Activated CD4-positive, alpha-beta T cell treated with anti-CD3 and anti-CD28 coated beads, Interleukin-2, amount 10 ng/mL, durations not matched to agents 7 days and 5 days (primary cell): ENCODE measurements around the gene RIPPLY2. TPM values are rescaled to one million over a fixed set of nuclear protein-coding genes. Genes with fewer than 3 reads are reported as not detected.
A peak's percentile ranks its signal among the peaks of the same experiment; 100 is the strongest.

Experiments used
- CTCF ChIA-PET: fragments of 350-600 bp; sonication (Branson Sonifier 250); formaldehyde crosslinking; loops from one replicate; lab custom pipeline; 2021; ENCODE audit warnings: antibody characterized with exemption; lab: Charles Lee
- POLR2A ChIA-PET: fragments of 350-600 bp; sonication (Branson Sonifier 250); formaldehyde crosslinking; loops from one replicate; lab custom pipeline; 2021; ENCODE audit warnings: antibody characterized with exemption; lab: Charles Lee
- DNase-seq: peaks from one replicate; pipeline ENCODE4 v3.0.0-alpha.2; 2020
- H3K27ac Mint-ChIP-seq: one replicate; pipeline ENCODE4 v1.8.0; 2021; ENCODE audit warnings: mild to moderate bottlenecking, moderate library complexity, mixed read lengths
- H3K27me3 Mint-ChIP-seq: one replicate; pipeline ENCODE4 v1.8.0; 2021; ENCODE audit warnings: mixed read lengths
- H3K36me3 Mint-ChIP-seq: one replicate; pipeline ENCODE4 v1.8.0; 2021; ENCODE audit warnings: low read depth, mixed read lengths
- H3K4me1 Mint-ChIP-seq: one replicate; pipeline ENCODE4 v1.8.0; 2021; ENCODE audit warnings: mixed read lengths
- H3K4me3 Mint-ChIP-seq: one replicate; pipeline ENCODE4 v1.8.0; 2021; ENCODE audit warnings: mild to moderate bottlenecking, moderate library complexity, mixed read lengths
- H3K9me3 Mint-ChIP-seq: one replicate; pipeline ENCODE4 v1.8.0; 2021; ENCODE audit warnings: mixed read lengths
- total RNA-seq, 2 experiments: library from RNA; stranded (reverse); gene quantifications; one replicate each; pipeline ENCODE4 v1.2.3, GENCODE V29; 2021

The RIPPLY2 gene
- total RNA-seq, 2 experiments from 2014 or later = not detected

- H3K4me1 Mint-ChIP-seq = no peaks in the 10 kb centered on the region
- ChIA-PET CTCF (no interaction called here), POLR2A (no interaction called here)
- no peaks in the 10 kb centered on the region for H3K36me3 Mint-ChIP-seq
- no peak overlapping the region for H3K27ac Mint-ChIP-seq
- DNase-seq = no peak
- no peak overlapping the region for H3K4me3 Mint-ChIP-seq
- peaks cover 41% of the 10 kb centered on the region for H3K27me3 Mint-ChIP-seq
- H3K9me3 Mint-ChIP-seq = no peaks in the 10 kb centered on the region
Measured at GRCh38 chr6:83846291-83846690, 6.9 kb upstream of the RIPPLY2 start.

DNA sequence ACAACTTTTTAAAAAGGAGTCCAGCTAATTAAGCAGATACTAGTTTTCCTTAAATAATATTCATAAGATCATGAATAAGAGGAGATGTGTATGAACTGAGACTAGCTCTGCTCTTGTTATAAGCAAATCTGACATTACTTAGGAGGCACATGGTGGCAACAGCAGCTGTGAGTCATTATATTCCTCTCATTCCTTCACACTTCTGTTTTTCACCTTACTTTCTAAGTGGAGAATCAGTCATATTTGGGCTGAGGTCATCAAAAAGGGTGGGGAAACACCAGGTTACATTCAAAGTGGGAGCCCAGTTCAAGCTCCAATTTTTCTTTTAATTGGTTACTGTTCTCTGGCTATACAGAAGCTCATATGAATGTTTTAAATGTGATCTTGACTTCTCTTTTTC, 6.0 kb upstream of the RIPPLY2 start:
- Mint-ChIP-seq H3K27me3 (peaks cover 44% of the 10 kb centered on the region), H3K4me1 (no peaks in the 10 kb centered on the region), H3K27ac (no peak overlapping the region), H3K36me3 (no peaks in the 10 kb centered on the region), H3K4me3 (no peak overlapping the region), H3K9me3 (no peaks in the 10 kb centered on the region)
- CTCF ChIA-PET = interaction anchor here (0.7 kb wide), 1 partner anchor 40 kb away, joined by 3 read pairs; no protein-coding TSS in a partner anchor
- no peak for DNase-seq
- POLR2A ChIA-PET = no interaction called here

DNA sequence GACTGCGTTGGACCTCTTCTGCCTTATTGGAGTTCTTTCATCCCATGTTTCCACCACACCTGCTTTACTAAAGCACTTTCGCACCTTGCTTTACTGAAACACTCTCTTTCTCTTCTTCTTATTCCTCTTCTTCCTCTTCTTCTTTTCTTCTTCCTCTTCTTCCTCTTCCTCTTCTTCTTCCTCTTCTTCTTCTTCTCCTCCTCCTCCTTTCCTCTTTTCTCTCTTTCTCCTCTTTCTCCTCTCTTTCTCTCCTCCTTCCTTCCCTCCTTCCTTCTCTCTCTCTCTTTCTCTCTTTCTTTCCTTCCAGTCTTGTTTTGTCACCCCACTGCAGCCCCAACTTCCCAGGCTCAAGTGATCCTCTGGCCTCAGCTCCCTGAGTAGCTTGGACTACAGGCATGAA, 4.0 kb upstream of the RIPPLY2 start:
- POLR2A ChIA-PET = no interaction called here
- Mint-ChIP-seq H3K9me3 (no peaks in the 10 kb centered on the region), H3K36me3 (peaks cover under 1% of the 10 kb centered on the region), H3K4me3 (no peak overlapping the region), H3K27ac (no peak overlapping the region), H3K27me3 (peaks cover 57% of the 10 kb centered on the region), H3K4me1 (peaks cover 6% of the 10 kb centered on the region)
- DNase-seq = no peak
- CTCF ChIA-PET = no interaction called here

DNA sequence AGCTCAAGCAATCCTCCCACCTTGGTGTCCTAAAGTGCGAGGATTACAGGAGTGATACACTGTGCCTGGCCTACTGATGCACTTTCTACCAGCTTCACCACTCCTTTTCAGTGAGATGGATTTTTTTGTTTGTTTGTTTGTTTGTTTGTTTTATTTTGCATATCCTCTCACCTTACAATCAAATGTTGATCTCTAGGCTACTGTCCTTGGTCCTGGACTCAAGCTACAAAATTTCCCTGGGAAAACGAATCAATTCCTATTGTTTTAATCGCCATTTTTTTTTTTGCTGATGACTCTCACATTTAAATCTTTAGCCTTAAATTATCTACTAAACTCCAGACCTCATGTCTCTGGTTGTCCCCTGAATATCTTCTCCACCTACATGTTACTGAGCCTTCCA, 3.5 kb upstream of the RIPPLY2 start:
- peaks cover 9% of the 10 kb centered on the region for H3K4me1 Mint-ChIP-seq
- peaks cover 2% of the 10 kb centered on the region for H3K36me3 Mint-ChIP-seq
- peaks cover 62% of the 10 kb centered on the region for H3K27me3 Mint-ChIP-seq
- DNase-seq = no peak
- no peaks in the 10 kb centered on the region for H3K9me3 Mint-ChIP-seq
- no peak overlapping the region for H3K27ac Mint-ChIP-seq
- H3K4me3 Mint-ChIP-seq = no peak overlapping the region
- ChIA-PET POLR2A (no interaction called here), CTCF (no interaction called here)

- peaks cover 9% of the 10 kb centered on the region for H3K4me1 Mint-ChIP-seq
- peak overlapping the region; percentile 35 for H3K4me3 Mint-ChIP-seq
- ChIA-PET CTCF (no interaction called here), POLR2A (no interaction called here)
- peaks cover 2% of the 10 kb centered on the region for H3K36me3 Mint-ChIP-seq
- DNase-seq = no peak
- H3K27me3 Mint-ChIP-seq = peaks cover 66% of the 10 kb centered on the region
- no peak overlapping the region for H3K27ac Mint-ChIP-seq
- no peaks in the 10 kb centered on the region for H3K9me3 Mint-ChIP-seq
Measured at GRCh38 chr6:83852528-83853177, 507 bp upstream of the RIPPLY2 start.

DNA sequence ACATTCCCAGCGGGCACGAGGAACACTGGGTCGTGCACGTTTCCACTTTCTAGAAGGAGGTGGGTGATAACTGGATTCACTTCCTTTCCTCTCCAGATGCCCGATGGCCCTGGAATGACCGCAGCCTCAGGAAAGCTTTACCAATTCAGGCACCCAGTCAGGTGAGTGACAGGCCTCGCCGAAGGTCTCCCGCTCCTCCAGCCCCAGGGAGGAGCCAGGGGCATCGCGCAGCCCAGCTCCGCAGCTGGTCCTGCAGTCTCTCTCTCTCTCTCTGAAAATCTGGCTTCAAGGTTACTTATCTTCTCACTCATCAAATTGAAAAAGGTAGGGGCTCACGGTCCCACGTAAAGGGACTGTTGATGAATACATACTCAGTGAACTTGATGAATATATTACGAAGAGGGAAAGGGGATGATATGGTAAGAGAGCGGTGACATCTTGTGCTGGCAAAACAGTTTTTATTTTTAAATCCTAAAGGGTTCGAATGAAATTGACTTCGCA, 891 bp downstream of the RIPPLY2 start:
- peaks cover 63% of the 10 kb centered on the region for H3K27me3 Mint-ChIP-seq

DNA sequence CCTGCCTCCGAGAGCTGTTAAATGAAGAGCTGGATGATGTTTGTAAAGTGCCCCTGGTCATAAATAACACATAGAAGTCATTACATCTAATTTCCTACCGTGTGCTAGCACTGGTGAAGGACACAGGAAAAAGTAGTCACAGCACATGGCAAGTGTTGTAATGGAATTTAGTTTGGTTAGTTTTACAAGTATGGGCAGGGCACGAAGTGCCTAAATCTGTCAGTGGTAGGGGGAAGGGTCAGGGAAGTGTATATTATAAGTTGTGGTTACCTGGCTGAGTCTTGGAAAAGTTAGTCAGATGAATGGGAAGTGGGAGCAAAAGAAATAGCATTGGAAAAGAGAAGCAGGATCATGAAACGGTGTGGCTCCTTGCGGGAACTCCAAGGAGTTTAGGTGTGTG, 1.6 kb downstream of the RIPPLY2 start:
- ChIA-PET CTCF (no interaction called here), POLR2A (no interaction called here)
- Mint-ChIP-seq H3K36me3 (peaks cover 2% of the 10 kb centered on the region), H3K9me3 (no peaks in the 10 kb centered on the region), H3K27me3 (peaks cover 57% of the 10 kb centered on the region), H3K27ac (no peak overlapping the region), H3K4me1 (peaks cover 15% of the 10 kb centered on the region), H3K4me3 (no peak overlapping the region)
- DNase-seq = no peak

More for the DNA sequence above, 891 bp downstream of the RIPPLY2 start:
- peak overlapping the region; percentile 7 for H3K4me3 Mint-ChIP-seq
- peaks cover 12% of the 10 kb centered on the region for H3K4me1 Mint-ChIP-seq
- DNase-seq = no peak
- ChIA-PET CTCF (no interaction called here), POLR2A (no interaction called here)
- no peak overlapping the region for H3K27ac Mint-ChIP-seq
- H3K9me3 Mint-ChIP-seq = no peaks in the 10 kb centered on the region
- peaks cover 2% of the 10 kb centered on the region for H3K36me3 Mint-ChIP-seq

- Mint-ChIP-seq H3K27ac (peak within 1 kb of the TSS; percentile 93), H3K4me3 (peak within 1 kb of the TSS; percentile 99), H3K27me3 (peaks cover 15% of the 10 kb centered on the region), H3K4me1 (peaks cover 32% of the 10 kb centered on the region), H3K36me3 (peaks cover 5% of the 10 kb centered on the region), H3K9me3 (no peaks in the 10 kb centered on the region)
- peak; percentile 96 for DNase-seq
- ChIA-PET POLR2A (no interaction called here), CTCF (interaction anchor here (0.6 to 1.7 kb wide), 4 partner anchors 19 to 368 kb away, joined by 3 to 4 read pairs (median 3); partner anchors contain the start of gene CEP162)
Measured at GRCh38 chr6:83859410-83860358, 6.5 kb downstream of the RIPPLY2 start, which contains the start of gene CYB5R4. CYB5R4 (plus strand) TSS chr6:83859689; CDS start chr6:83859783, 94 bp downstream.

- H3K4me3 Mint-ChIP-seq = peak overlapping the region; percentile 99
- H3K27me3 Mint-ChIP-seq = peaks cover 8% of the 10 kb centered on the region
- H3K27ac Mint-ChIP-seq = peak overlapping the region; percentile 93
- peaks cover 32% of the 10 kb centered on the region for H3K4me1 Mint-ChIP-seq
- peaks cover 12% of the 10 kb centered on the region for H3K36me3 Mint-ChIP-seq
- H3K9me3 Mint-ChIP-seq = no peaks in the 10 kb centered on the region
- no peak for DNase-seq
- POLR2A ChIA-PET = interaction anchor here (0.6 kb wide), 1 partner anchor 1583 kb away, joined by 3 read pairs; no protein-coding TSS in a partner anchor
- CTCF ChIA-PET = interaction anchor here (1.7 kb wide), 1 partner anchor 19 kb away, joined by 3 read pairs; no protein-coding TSS in a partner anchor
Measured at GRCh38 chr6:83860359-83860755, 7.2 kb downstream of the RIPPLY2 start.

- peaks cover 32% of the 10 kb centered on the region for H3K4me1 Mint-ChIP-seq
- CTCF ChIA-PET = interaction anchor here (1.7 kb wide), 1 partner anchor 18 kb away, joined by 3 read pairs; no protein-coding TSS in a partner anchor
Measured at GRCh38 chr6:83860782-83861495, 7.8 kb downstream of the RIPPLY2 start.

GRCh38 chr6:83862776-83863471, 9.8 kb downstream of the RIPPLY2 start:
- CTCF ChIA-PET = no interaction called here
- POLR2A ChIA-PET = no interaction called here
- H3K9me3 Mint-ChIP-seq = peaks cover 11% of the 10 kb centered on the region

More at GRCh38 chr6:83860782-83861495, 7.8 kb downstream of the RIPPLY2 start:
- DNase-seq = no peak
- Mint-ChIP-seq H3K27ac (peak overlapping the region; percentile 10), H3K27me3 (peaks cover 5% of the 10 kb centered on the region), H3K36me3 (peaks cover 18% of the 10 kb centered on the region), H3K4me3 (peak overlapping the region; percentile 99), H3K9me3 (no peaks in the 10 kb centered on the region)
- POLR2A ChIA-PET = interaction anchor here (0.6 kb wide), 1 partner anchor 1582 kb away, joined by 3 read pairs; no protein-coding TSS in a partner anchor

DNA sequence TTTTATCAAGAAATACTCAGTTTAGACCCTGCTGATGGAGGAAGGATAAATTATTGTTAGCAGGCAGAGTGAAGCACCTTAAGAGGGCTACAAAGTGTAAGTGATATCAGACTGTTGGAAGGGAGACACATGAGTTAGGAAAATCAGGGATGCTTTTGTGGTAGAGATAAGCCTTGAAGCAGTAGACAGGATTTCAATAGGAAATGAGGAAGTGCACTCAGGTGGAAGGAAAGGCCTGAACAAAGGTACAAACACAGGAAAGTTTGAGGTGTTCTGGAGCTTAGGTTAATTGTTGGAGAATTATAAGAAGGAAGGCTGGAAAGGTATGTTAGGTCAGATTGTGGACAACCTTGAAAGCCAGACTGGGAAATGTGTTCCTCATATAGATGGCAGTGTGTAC, 13.9 kb downstream of the RIPPLY2 start:
- H3K27me3 Mint-ChIP-seq = no peaks in the 10 kb centered on the region
- POLR2A ChIA-PET = no interaction called here
- no peak overlapping the region for H3K27ac Mint-ChIP-seq
- H3K4me3 Mint-ChIP-seq = no peak overlapping the region
- no peak for DNase-seq
- peaks cover 8% of the 10 kb centered on the region for H3K4me1 Mint-ChIP-seq
- CTCF ChIA-PET = no interaction called here
- peaks cover 50% of the 10 kb centered on the region for H3K36me3 Mint-ChIP-seq
- peaks cover 12% of the 10 kb centered on the region for H3K9me3 Mint-ChIP-seq

More at GRCh38 chr6:83862776-83863471, 9.8 kb downstream of the RIPPLY2 start:
- Mint-ChIP-seq H3K27me3 (peaks cover under 1% of the 10 kb centered on the region), H3K27ac (no peak overlapping the region), H3K4me3 (no peak overlapping the region), H3K4me1 (peaks cover 32% of the 10 kb centered on the region), H3K36me3 (peaks cover 35% of the 10 kb centered on the region)
- no peak for DNase-seq
